Pancreas (tissue), 10 donors: ENCODE results near the gene NKD2. TPM values are rescaled to one million over a fixed set of nuclear protein-coding genes. Genes with fewer than 3 reads are reported as not detected.
A peak's percentile ranks its signal among the peaks of the same experiment; 100 is the strongest.

ENCODE experiments used
- ATAC-seq, 4 donors: fragments of 200-7000 bp; cut with Tn5 transposase; one replicate each; pipeline versions ENCODE4 v1.8.0 to v1.9.1; 2020; ENCODE audit warnings: mild to moderate bottlenecking in 4 of 4, moderate library complexity in 4 of 4
- DNase-seq, 6 donors: peaks; one replicate each; pipeline ENCODE4 v3.0.0-alpha.2; 2020
- FAIRE-seq: peaks from 2 replicates; lab custom pipeline; 2012; peaks lifted over from hg19 to GRCh38; lab: Jason Lieb, UNC
- H3K27ac ChIP-seq, 4 donors: fragments of 200-600 bp; sonication (generic); 1 replicate in 3 of 4; 2 replicates in 1 of 4; pipeline versions ENCODE4 v1.5.0 to v1.8.0; 2020
- H3K27me3 ChIP-seq, 4 donors: fragments of 200-600 bp; one replicate each; pipeline ENCODE4 v1.8.0; 2021
- H3K36me3 ChIP-seq, 3 donors: fragments of 200-600 bp; sonication (generic) in 1 of 3; one replicate each; pipeline versions ENCODE4 v1.5.0 to v1.8.0; 2020 to 2021
- H3K4me1 ChIP-seq, 3 donors: fragments of 200-600 bp; one replicate each; pipeline ENCODE4 v1.8.0; 2021
- H3K4me3 ChIP-seq, 4 donors: fragments of 200-600 bp; sonication (generic) in 2 of 4; one replicate each; pipeline versions ENCODE4 v1.5.0 to v1.8.0; 2020 to 2021
- H3K9me3 ChIP-seq, 4 donors: fragments of 200-600 bp; one replicate each; pipeline ENCODE4 v1.8.0; 2021
- WGBS, 2 donors: extraction: QIAGEN DNeasy Blood & Tissue Kit; methylation state at CpG; one replicate each; pipeline ENCODE4 v1.1.7; 2013; 5-methylcytosine and 5-hydroxymethylcytosine counted together
- intact Hi-C, 3 donors: fragments of 100-400 bp; cut with DNase I; formaldehyde crosslinking; loops; one replicate each; pipeline versions ENCODE4 v1.11.1 to v1.14.2; 2022
- polyA plus RNA-seq, 2 donors: library from polyadenylated mRNA; stranded (reverse); fragments of 200-250 nt; gene quantifications; one replicate each; pipeline ENCODE4 v1.2.3, GENCODE V29; 2013
- total RNA-seq, 6 donors: library from RNA; stranded (reverse); fragmentation: NEBNext Ultra II Directional in 4 of 6; extraction: Animal tissue kit (Norgen Biotek cat#: 25700) in 4 of 6; gene quantifications; one replicate each; pipeline versions ENCODE4 v1.2.1 to v1.2.4, GENCODE V29; 2021 to 2023
- TF ChIP-seq, protein P1 (sequence below), 4 donors: fragments of 200-600 bp; sonication (generic) in 3 of 4; IDR thresholded peaks; one replicate each; pipeline versions ENCODE4 v1.5.0 to v1.8.0; 2021; ENCODE audit warnings: antibody characterized with exemption in 4 of 4
- donor health status: healthy with polysubstance abuse.
- donor health status: DM: no; HTN: no; CAD: no; lungs with moderate emphysema.
- donor health status: DM: no; HTN: no; CAD: no.
- donor health status: control.
- donor health status: control.
- donor health status: Bipolar disorder and iron deficiency.
- donor health status: DM: yes; HTN: yes; CAD: no.
- donor health status: DM: no; HTN: no; CAD: no.
- donor health status: DM: no; HTN: no; CAD: no.
- donor health status: DM: yes; HTN: yes; CAD: no.

The NKD2 gene
- total and polyA plus RNA-seq, 8 donors = 1.8 to 18.6 (median 4.3) TPM

DNA sequence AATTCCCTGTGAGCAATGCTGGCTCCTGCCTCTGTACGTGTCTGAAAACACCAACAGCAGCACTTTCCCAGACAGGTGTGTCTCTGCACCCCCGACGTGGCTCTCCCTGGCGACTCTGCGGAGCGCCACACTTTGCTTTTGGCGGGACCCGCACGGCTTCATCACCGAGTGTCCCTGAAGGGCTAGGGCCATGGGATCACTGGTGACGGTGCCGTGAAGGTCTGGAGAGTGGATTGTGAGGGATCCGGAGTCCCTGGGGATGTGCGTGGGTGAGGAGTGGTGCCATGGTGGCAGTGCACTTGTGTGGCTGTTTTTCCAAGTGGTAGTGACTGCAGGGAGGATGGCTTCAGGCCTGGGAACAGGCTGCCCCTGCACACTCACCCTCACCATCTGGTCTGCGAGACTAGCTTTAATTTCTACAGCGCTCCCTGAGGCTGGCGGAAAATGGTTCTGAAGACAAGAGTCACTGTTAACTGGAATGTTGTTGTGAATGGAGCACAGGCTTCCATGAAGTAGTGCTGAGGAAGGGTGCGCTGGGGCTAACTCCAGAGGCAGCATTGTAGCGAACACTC is 3.2 kb downstream of the NKD2 start:
- TF ChIP-seq, protein P1, sequence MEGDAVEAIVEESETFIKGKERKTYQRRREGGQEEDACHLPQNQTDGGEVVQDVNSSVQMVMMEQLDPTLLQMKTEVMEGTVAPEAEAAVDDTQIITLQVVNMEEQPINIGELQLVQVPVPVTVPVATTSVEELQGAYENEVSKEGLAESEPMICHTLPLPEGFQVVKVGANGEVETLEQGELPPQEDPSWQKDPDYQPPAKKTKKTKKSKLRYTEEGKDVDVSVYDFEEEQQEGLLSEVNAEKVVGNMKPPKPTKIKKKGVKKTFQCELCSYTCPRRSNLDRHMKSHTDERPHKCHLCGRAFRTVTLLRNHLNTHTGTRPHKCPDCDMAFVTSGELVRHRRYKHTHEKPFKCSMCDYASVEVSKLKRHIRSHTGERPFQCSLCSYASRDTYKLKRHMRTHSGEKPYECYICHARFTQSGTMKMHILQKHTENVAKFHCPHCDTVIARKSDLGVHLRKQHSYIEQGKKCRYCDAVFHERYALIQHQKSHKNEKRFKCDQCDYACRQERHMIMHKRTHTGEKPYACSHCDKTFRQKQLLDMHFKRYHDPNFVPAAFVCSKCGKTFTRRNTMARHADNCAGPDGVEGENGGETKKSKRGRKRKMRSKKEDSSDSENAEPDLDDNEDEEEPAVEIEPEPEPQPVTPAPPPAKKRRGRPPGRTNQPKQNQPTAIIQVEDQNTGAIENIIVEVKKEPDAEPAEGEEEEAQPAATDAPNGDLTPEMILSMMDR (IDR thresholded peaks at IDR 0.05) = no peak
- Histone ChIP-seq H3K4me3 (no peak overlapping the region), H3K27ac (no peak overlapping the region), H3K27me3 (no peaks in the 10 kb centered on the region), H3K36me3 (no peaks in the 10 kb centered on the region), H3K9me3 (no peaks in the 10 kb centered on the region), H3K4me1 (peaks cover 4 to 16% (median 6%) of the 10 kb centered on the region in 3 donors)
- 76 to 85% methylated on average over 19 of the region's 19 CpGs for WGBS, 2 donors
- intact Hi-C loops = loop anchor here in 1 of 3 donors (5.0 kb wide), 2 partner anchors 80 to 130 kb away; no protein-coding TSS in a partner anchor
- DNase-seq (peak in 2 of 6 donors; percentile 22 to 41), ATAC-seq (no peak), FAIRE-seq (no peak)

DNA sequence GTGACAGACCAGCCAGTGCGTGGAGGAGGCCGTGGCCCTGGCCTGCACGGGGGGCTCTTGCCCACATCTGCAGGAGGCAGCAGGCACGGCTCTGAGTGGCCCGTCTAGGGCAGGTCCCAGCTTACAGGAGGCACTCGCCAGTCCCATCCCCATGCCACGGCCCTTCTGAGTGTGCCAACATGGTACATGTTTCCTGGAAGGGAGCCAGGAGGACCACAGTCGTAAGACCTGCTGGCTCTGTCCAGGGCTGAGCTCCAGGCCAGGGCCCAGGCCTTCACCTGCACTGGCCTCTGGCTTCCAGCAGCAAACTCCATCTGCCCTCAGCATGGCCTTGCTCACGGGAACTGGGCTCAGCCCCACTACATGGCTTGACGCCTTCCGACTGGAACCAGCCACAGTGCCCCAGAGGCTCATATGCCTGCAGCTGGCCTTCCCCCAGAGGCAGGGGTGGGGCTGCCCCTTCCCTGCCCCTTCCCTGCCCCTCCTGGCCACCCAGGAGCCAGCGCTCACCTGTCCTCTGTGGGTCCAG is 3.8 kb downstream of the NKD2 start:
- intact Hi-C loops = loop anchor here in 1 of 3 donors (5.0 kb wide), 2 partner anchors 80 to 130 kb away; no protein-coding TSS in a partner anchor
- WGBS, 2 donors = 76 to 81% methylated on average over 12 of the region's 12 CpGs
- FAIRE-seq (no peak), DNase-seq (peak in 3 of 6 donors; percentile 28 to 75 (median 55)), ATAC-seq (no peak)
- Histone ChIP-seq H3K27ac (no peak overlapping the region), H3K4me3 (no peak overlapping the region), H3K9me3 (no peaks in the 10 kb centered on the region), H3K27me3 (no peaks in the 10 kb centered on the region), H3K36me3 (no peaks in the 10 kb centered on the region), H3K4me1 (peaks cover 4 to 16% (median 6%) of the 10 kb centered on the region in 3 donors)
- TF ChIP-seq, protein P1 (IDR thresholded peaks at IDR 0.05) = no peak

DNA sequence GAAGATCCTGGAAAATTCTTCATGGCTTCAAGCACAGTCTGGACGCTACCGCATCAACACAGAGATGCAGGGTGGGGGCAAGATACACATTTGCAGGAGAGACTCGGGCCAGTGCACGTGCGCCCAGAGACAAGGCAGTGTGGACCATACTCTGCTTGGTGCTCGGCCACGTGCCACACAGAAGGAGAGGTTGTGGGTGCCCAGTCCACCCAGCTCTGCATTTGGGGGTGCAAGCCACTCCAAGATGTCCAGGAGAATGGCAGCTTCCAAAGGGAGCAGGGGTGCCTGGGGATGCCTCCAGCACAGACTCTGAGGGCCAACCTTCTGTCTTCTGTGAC is 4.3 kb downstream of the NKD2 start:
- Histone ChIP-seq H3K27me3 (no peaks in the 10 kb centered on the region), H3K4me1 (peaks cover 4 to 16% (median 6%) of the 10 kb centered on the region in 3 donors), H3K4me3 (no peak overlapping the region), H3K36me3 (no peaks in the 10 kb centered on the region), H3K9me3 (no peaks in the 10 kb centered on the region), H3K27ac (no peak overlapping the region)
- no peak for FAIRE-seq
- peak in 1 of 6 donors; percentile 35 for DNase-seq
- no peak for ATAC-seq
- intact Hi-C loops = loop anchor here in 1 of 3 donors (5.0 kb wide), 2 partner anchors 81 to 129 kb away; no protein-coding TSS in a partner anchor
- TF ChIP-seq, protein P1 (IDR thresholded peaks at IDR 0.05) = no peak
- 83 to 91% methylated on average over 7 of the region's 7 CpGs for WGBS, 2 donors

DNA sequence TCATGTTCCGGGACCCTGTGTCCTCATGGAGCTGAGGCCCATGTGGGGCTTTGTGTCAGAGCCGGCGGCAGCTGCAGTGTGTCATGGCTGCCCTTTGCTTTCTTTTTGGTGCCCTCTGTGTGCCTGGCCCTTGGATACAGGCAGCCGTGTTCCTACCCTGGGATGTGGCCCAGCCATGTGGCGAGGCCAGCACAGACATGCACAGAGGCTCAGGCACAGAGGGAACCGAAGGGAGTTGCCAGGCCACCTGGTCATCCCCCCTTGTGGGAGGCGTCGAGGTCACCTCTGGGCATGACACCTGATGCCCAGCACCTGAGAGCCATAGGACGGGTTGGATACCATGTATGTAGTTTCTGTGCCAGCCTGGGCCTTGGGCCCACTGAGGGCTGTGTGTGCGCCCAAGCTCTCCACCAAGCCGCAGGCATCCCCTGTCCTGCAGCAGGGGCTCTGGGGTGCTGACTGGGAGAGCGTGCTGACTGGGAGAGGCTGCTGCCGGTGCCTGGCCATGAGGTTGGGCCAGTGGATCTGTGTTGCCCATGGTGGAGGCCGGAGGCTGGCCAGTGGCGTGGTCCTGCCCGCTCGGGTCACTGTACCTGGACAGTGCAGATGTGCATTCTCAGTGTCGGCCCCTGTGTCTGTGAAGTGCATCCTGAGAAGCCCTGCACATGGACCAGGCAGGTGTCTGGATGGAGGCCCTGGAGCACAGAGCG is 4.8 kb downstream of the NKD2 start:
- peaks cover 4 to 16% (median 6%) of the 10 kb centered on the region in 3 donors for H3K4me1 ChIP-seq
- FAIRE-seq (no peak), ATAC-seq (no peak), DNase-seq (peak in 2 of 6 donors; percentile 14 to 58)
- H3K9me3 ChIP-seq = no peaks in the 10 kb centered on the region
- no peaks in the 10 kb centered on the region for H3K27me3 ChIP-seq
- no peaks in the 10 kb centered on the region for H3K36me3 ChIP-seq
- no peak overlapping the region for H3K27ac ChIP-seq
- no peak overlapping the region for H3K4me3 ChIP-seq
- intact Hi-C loops = loop anchor here in 1 of 3 donors (5.0 kb wide), 2 partner anchors 81 to 129 kb away; no protein-coding TSS in a partner anchor
- 87 to 91% methylated on average over 19 of the region's 19 CpGs for WGBS, 2 donors
- TF ChIP-seq, protein P1 (IDR thresholded peaks at IDR 0.05) = no peak
